RWPE2 (cell line): Measurements from ENCODE around the gene USP2.

ENCODE experiments used
- ATAC-seq: fragments of 200-7000 bp; cut with Tn5 transposase; 3 replicates; pipeline ENCODE4 v1.9.1; 2021; ENCODE audit warnings: low read depth
- DNase-seq: peaks from one replicate; pipeline ENCODE4 v3.0.0-alpha.2; 2020; ENCODE audit warnings: low spot score
- H3K27ac ChIP-seq: fragments of 450-650 bp; 2 replicates; pipeline ENCODE4 v1.5.1; 2017; ENCODE audit warnings: mild to moderate bottlenecking; ENCODE audit not compliant: poor library complexity, severe bottlenecking
- H3K27me3 ChIP-seq: fragments of 250-450 bp; sonication (Bioruptor Pico); 2 replicates; pipeline ENCODE4 v1.5.1; 2021; ENCODE audit warnings: mild to moderate bottlenecking, moderate library complexity; ENCODE audit not compliant: insufficient read depth, poor library complexity, severe bottlenecking
- H3K36me3 ChIP-seq: fragments of 250-450 bp; sonication (Bioruptor Pico); 2 replicates; pipeline ENCODE4 v1.5.1; 2020; ENCODE audit warnings: low read depth, mild to moderate bottlenecking, moderate library complexity
- H3K4me1 ChIP-seq: fragments of 250-450 bp; sonication (Bioruptor Pico); 2 replicates; pipeline ENCODE4 v1.5.1; 2021; ENCODE audit warnings: mild to moderate bottlenecking, moderate library complexity; ENCODE audit not compliant: insufficient read depth, poor library complexity, severe bottlenecking
- H3K4me3 ChIP-seq: fragments of 250-450 bp; sonication (Bioruptor Pico); 2 replicates; pipeline ENCODE4 v1.5.1; 2021; ENCODE audit warnings: mild to moderate bottlenecking, moderate library complexity; ENCODE audit not compliant: severe bottlenecking
- H3K9me3 ChIP-seq: fragments of 250-450 bp; sonication (Bioruptor Pico); 2 replicates; pipeline ENCODE4 v1.5.1; 2021; ENCODE audit warnings: mild to moderate bottlenecking, moderate library complexity; ENCODE audit not compliant: severe bottlenecking
- TF ChIP-seq, protein P1 (sequence below): fragments of 450-650 bp; IDR thresholded peaks from one replicate; pipeline ENCODE4 v1.5.1; 2017; ENCODE audit warnings: mild to moderate bottlenecking, moderate library complexity; ENCODE audit not compliant: poor library complexity, severe bottlenecking

Gene USP2

DNA sequence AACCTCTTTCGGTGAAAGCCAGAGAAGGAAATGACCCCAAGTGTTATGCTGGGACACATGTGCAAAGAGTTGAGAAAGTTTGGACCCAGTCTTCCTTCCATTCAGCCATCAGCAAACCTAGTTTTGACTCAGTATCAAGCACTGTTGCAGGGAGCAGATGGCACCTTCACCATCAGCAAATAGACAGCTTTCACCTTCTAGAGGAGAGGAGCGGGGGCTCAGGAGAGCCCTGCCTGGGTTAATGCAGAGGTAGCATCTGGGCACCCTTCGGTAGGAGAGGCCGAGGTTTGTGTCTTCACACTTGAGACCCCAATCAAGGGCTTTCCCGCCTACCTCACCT, 18.8 kb downstream of the USP2 start:
- H3K27me3 ChIP-seq: no peaks in the 10 kb centered on the region
- DNase-seq (no peak), ATAC-seq (no peak)
- H3K4me1 ChIP-seq: peaks cover 35% of the 10 kb centered on the region
- H3K4me3 ChIP-seq: no peak overlapping the region
- TF ChIP-seq, protein P1, sequence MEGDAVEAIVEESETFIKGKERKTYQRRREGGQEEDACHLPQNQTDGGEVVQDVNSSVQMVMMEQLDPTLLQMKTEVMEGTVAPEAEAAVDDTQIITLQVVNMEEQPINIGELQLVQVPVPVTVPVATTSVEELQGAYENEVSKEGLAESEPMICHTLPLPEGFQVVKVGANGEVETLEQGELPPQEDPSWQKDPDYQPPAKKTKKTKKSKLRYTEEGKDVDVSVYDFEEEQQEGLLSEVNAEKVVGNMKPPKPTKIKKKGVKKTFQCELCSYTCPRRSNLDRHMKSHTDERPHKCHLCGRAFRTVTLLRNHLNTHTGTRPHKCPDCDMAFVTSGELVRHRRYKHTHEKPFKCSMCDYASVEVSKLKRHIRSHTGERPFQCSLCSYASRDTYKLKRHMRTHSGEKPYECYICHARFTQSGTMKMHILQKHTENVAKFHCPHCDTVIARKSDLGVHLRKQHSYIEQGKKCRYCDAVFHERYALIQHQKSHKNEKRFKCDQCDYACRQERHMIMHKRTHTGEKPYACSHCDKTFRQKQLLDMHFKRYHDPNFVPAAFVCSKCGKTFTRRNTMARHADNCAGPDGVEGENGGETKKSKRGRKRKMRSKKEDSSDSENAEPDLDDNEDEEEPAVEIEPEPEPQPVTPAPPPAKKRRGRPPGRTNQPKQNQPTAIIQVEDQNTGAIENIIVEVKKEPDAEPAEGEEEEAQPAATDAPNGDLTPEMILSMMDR: no peak
- 0 out of 2 replicates have a peak, but pooled peaks cover 3% of the 10 kb centered on the region for H3K36me3 ChIP-seq
- H3K27ac ChIP-seq: no peak overlapping the region
- no peaks in the 10 kb centered on the region for H3K9me3 ChIP-seq

DNA sequence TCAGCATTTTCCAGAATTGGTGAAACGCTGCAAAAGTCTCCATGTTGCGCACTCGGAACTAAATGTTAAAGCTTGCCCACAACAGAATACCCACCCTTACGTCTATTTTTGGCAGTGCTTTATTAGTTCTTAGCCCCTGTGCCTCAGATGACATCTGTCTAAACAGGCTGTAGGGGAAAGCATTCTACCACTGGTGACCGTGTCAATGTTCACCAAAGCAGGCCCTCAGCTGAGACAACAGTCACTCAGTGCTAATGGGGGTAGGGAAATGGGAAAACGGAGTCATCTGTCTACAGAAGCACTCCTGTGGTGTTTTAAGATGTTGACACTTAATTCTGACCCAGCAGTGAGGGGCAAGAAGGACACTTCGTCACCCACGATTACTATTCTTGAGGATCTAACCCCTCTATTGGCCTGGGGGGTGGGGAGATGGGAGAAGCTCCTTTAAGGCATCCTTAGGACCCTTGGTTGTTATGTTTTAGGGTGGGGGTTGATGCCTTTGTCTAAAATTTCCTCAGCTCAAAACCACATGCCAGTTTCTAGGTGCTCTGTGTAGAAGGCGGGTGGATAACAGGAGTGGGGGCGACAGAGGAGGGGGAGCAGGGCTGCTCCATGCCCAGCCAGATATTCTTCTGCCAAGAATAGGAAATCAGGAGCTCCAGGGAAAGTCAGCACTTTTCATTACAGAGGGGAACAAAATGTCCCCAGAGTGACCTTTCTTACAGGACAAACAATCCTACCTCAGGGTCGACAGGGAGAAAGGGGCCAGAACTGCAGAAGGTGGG, 19.4 kb downstream of the USP2 start:
- ATAC-seq (no peak), DNase-seq (no peak)
- Histone ChIP-seq H3K27ac (peak overlapping the region; percentile 69), H3K36me3 (0 out of 2 replicates have a peak, but pooled peaks cover 3% of the 10 kb centered on the region), H3K27me3 (no peaks in the 10 kb centered on the region), H3K4me3 (no peak overlapping the region), H3K4me1 (peaks cover 30% of the 10 kb centered on the region), H3K9me3 (no peaks in the 10 kb centered on the region)
- TF ChIP-seq, protein P1: no peak

DNA sequence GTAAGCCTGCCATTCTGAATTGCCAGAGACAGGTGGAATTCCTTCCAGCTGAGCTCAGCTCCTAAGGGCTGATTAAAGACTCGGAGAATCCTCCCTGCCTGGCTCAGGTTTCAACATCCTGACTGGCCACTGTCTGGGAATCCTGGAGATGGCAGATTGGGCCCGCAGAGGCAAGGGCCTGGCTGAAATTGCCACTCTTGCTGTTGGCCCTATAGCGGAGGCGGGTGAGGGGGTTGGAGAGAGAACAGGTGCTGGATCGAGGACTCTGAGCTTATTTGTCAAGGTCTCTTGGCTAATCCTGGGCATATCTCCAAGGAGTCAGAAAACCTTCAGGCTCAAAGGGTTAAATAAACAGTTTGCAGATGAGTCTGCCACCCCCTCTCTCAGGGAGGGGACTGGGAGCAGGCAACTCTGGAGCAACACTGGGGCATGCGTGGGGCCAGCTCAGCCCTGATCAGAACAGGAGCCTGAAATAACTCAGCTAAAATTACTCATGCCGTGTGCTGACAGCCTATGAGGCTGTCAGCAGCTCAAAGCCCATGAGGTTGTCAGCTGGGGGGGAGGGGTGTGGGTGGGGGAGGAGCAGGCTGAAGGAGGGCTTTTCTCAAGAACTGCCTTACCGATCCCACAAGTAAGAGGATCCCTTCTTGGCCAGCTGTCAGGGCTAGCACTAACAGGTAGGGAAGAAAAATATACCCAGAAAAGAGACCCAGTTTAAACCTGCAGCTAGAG, 20.3 kb downstream of the USP2 start:
- H3K27me3 ChIP-seq: no peaks in the 10 kb centered on the region
- H3K4me3 ChIP-seq: no peak overlapping the region
- peak; percentile 93 for ATAC-seq
- H3K36me3 ChIP-seq: 0 out of 2 replicates have a peak, but pooled peaks cover 3% of the 10 kb centered on the region
- H3K9me3 ChIP-seq: no peaks in the 10 kb centered on the region
- TF ChIP-seq, protein P1: no peak
- H3K27ac ChIP-seq: peak overlapping the region; percentile 69
- H3K4me1 ChIP-seq: peaks cover 30% of the 10 kb centered on the region
- DNase-seq: peak; percentile 92

DNA sequence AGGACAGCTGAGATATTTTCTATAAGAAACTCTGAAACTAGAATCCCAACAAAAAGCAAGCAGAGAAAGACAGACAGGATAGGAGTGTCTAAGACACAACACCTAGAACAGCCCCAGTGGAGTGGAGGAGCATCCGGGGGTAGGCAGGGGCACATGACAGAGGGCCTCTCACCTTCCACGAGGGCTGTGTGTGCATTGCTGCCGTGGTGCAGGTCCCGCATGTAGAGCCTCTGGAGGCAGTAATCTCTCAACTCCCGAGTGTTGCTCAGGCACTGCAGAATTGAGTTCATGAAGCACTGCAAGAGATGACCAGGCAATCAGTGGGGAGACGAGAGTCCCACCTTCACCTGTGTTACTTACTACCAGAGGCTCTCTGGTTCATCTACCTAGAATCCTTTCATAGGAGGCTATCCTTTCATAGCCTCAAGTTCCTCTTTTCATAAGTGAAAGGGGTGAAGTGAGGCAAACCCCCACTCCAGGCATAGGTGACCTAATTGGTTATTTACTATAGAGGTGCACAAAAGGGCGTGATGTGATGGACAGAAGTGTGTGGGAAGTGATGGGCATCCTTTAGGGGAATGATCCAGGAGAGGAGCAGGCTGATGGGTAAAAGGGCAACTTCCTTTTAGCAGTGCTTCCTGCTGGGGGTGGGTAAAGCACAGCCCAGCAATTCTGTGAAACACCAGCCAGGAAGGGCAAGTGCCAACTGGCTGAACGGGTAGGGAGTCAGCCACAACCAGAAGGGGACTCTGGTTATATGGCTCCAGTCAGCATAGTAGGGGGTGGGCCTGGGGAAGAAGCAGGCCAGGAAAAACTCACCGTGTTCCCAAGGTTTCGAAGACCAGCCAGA, 21.9 kb downstream of the USP2 start:
- DNase-seq (peak; percentile 39), ATAC-seq (no peak)
- H3K4me3 ChIP-seq: no peak overlapping the region
- H3K4me1 ChIP-seq: peaks cover 35% of the 10 kb centered on the region
- TF ChIP-seq, protein P1: no peak
- H3K27ac ChIP-seq: peak overlapping the region; percentile 69
- no peaks in the 10 kb centered on the region for H3K27me3 ChIP-seq
- H3K36me3 ChIP-seq: 0 out of 2 replicates have a peak, but pooled peaks cover 3% of the 10 kb centered on the region
- H3K9me3 ChIP-seq: no peaks in the 10 kb centered on the region
